HEK293 (cell line): ENCODE measurements around the gene MLLT10.

ENCODE experiments used
- CTCF ChIA-PET: fragments of 350-600 bp; formaldehyde crosslinking; extraction: SDS; loops from one replicate; lab custom pipeline; 2021; ENCODE audit warnings: antibody characterized with exemption; lab: Yijun Ruan, JAX
- POLR2A ChIA-PET: fragments of 300-600 bp; formaldehyde crosslinking; extraction: SDS; loops from one replicate; lab custom pipeline; 2020; ENCODE audit warnings: antibody characterized with exemption, inconsistent platforms; lab: Yijun Ruan, JAX
- H3K27ac ChIP-seq: fragments of 200-500 bp; sonication (Bioruptor generic); 2 replicates; pipeline ENCODE4 v1.5.1; 2014; ENCODE audit warnings: low read depth, low read length, control low read depth, inconsistent platforms; ENCODE audit errors: extremely low read depth
- H3K36me3 ChIP-seq, 2 experiments: fragments of 200-500 bp in 1 of 2; sonication (Bioruptor generic) in 1 of 2; 1 replicate in 1 of 2; 2 replicates in 1 of 2; pipeline ENCODE4 v1.5.1; 2014 to 2017; ENCODE audit warnings: inconsistent platforms in 2 of 2, low read length in 2 of 2; ENCODE audit not compliant: control insufficient read depth in 2 of 2, insufficient read depth in 1 of 2
- H3K4me1 ChIP-seq: fragments of 200-500 bp; sonication (Bioruptor generic); 2 replicates; pipeline ENCODE4 v1.5.1; 2014; ENCODE audit warnings: mild to moderate bottlenecking, low read length, inconsistent platforms; ENCODE audit not compliant: control insufficient read depth, insufficient read depth
- H3K4me3 ChIP-seq: 2 replicates; pipeline ENCODE4 v1.5.1; 2011; ENCODE audit warnings: low read depth, mild to moderate bottlenecking, control low read depth, low read length, moderate library complexity
- H3K9me3 ChIP-seq: fragments of 200-500 bp; sonication (Bioruptor generic); 2 replicates; pipeline ENCODE4 v1.5.1; 2014; ENCODE audit warnings: low read depth, low read length, inconsistent platforms; ENCODE audit not compliant: control insufficient read depth, insufficient read depth
- PRDM1 ChIP-seq: fragments of 450-650 bp; formaldehyde crosslinking; IDR thresholded peaks from 2 replicates; pipeline ENCODE4; 2016; ENCODE audit warnings: missing biosample characterization, missing genetic modification characterization
- RBAK ChIP-seq: fragments of 450-650 bp; formaldehyde crosslinking; IDR thresholded peaks from 2 replicates; pipeline ENCODE4 v1.5.1; 2016; ENCODE audit warnings: missing biosample characterization, missing genetic modification characterization
- YY1 ChIP-seq: fragments of 450-650 bp; formaldehyde crosslinking; IDR thresholded peaks from 2 replicates; pipeline ENCODE4 v1.5.1; 2018; ENCODE audit warnings: missing biosample characterization, missing genetic modification characterization
- ZFP69B ChIP-seq: fragments of 450-650 bp; formaldehyde crosslinking; IDR thresholded peaks from 2 replicates; pipeline ENCODE4 v1.5.1; 2016; ENCODE audit warnings: missing biosample characterization, missing genetic modification characterization
- ZNF169 ChIP-seq: fragments of 450-650 bp; formaldehyde crosslinking; IDR thresholded peaks from 2 replicates; pipeline ENCODE4 v1.5.1; 2016; ENCODE audit warnings: missing biosample characterization, missing genetic modification characterization
- ZNF174 ChIP-seq: fragments of 450-650 bp; formaldehyde crosslinking; IDR thresholded peaks from 2 replicates; pipeline ENCODE4 v1.5.0; 2017; ENCODE audit warnings: missing biosample characterization, mild to moderate bottlenecking, missing genetic modification characterization
- ZNF175 ChIP-seq: fragments of 450-650 bp; formaldehyde crosslinking; IDR thresholded peaks from 2 replicates; pipeline ENCODE4 v1.5.1; 2016; ENCODE audit warnings: missing biosample characterization, missing genetic modification characterization
- ZNF221 ChIP-seq: fragments of 450-650 bp; formaldehyde crosslinking; IDR thresholded peaks from 2 replicates; pipeline ENCODE4 v1.5.1; 2017; ENCODE audit warnings: missing biosample characterization, missing genetic modification characterization, borderline replicate concordance
- ZNF426 ChIP-seq: fragments of 450-650 bp; formaldehyde crosslinking; IDR thresholded peaks from 2 replicates; pipeline ENCODE4 v1.5.1; 2017; ENCODE audit warnings: missing biosample characterization, missing genetic modification characterization, mild to moderate bottlenecking, inconsistent platforms, moderate library complexity
- ZNF501 ChIP-seq: fragments of 450-650 bp; formaldehyde crosslinking; IDR thresholded peaks from 2 replicates; pipeline ENCODE4 v1.5.1; 2016; ENCODE audit warnings: missing biosample characterization, missing genetic modification characterization
- ZNF510 ChIP-seq: fragments of 450-650 bp; formaldehyde crosslinking; IDR thresholded peaks from 2 replicates; pipeline ENCODE4 v1.5.1; 2018; ENCODE audit warnings: mild to moderate bottlenecking, missing genetic modification characterization, missing biosample characterization; ENCODE audit not compliant: insufficient replicate concordance
- ZNF558 ChIP-seq: fragments of 450-650 bp; formaldehyde crosslinking; IDR thresholded peaks from 2 replicates; pipeline ENCODE4 v1.5.1; 2016; ENCODE audit warnings: missing biosample characterization, missing genetic modification characterization
- ZNF677 ChIP-seq: fragments of 450-650 bp; IDR thresholded peaks from 2 replicates; pipeline ENCODE4 v1.5.0; 2018; ENCODE audit warnings: missing biosample characterization, mild to moderate bottlenecking, missing genetic modification characterization, moderate library complexity
- ZSCAN16 ChIP-seq: fragments of 450-650 bp; formaldehyde crosslinking; IDR thresholded peaks from 2 replicates; pipeline ENCODE4 v1.5.1; 2016; ENCODE audit warnings: missing biosample characterization, missing genetic modification characterization
- TF ChIP-seq, protein P1 (sequence below): fragments of 450-650 bp; formaldehyde crosslinking; IDR thresholded peaks from 2 replicates; pipeline ENCODE4 v1.5.1; 2016; ENCODE audit warnings: missing biosample characterization, missing genetic modification characterization
- TF ChIP-seq, protein P2 (sequence below): fragments of 450-650 bp; formaldehyde crosslinking; optimal IDR thresholded peaks from 2 replicates; pipeline ENCODE3; 2016; ENCODE audit warnings: missing biosample characterization, mild to moderate bottlenecking, missing genetic modification characterization
- TF ChIP-seq, protein P3 (sequence below): sonication (generic); formaldehyde crosslinking; IDR thresholded peaks from 2 replicates; pipeline ENCODE4 v1.8.1; 2022; ENCODE audit warnings: mild to moderate bottlenecking, moderate library complexity, missing genetic modification reagents

MLLT10 gene

DNA sequence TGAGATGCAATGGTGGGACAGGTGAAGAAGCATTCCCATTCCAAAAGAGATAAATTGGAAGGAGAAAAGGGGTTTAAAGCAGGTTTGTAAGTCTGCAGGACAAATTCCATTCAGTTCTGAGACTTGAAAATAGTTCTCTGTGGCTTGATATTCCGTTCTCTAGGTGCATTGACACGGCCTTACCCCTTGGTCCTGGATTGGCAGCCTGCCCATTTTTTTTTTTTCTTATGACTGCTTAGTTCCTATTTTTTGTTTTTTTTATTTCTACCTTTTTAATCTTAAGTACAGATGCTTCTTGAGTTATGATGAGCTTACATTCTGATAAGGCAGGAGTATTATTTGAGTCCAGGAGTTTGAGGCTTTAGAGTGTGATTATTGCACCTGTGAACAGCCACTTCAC, 70.6 kb downstream of the MLLT10 start:
- Histone ChIP-seq H3K27ac (no peak overlapping the region), H3K36me3 (peaks cover 12 to 23% of the 10 kb centered on the region in 2 experiments; a peak in 2 of 3 replicates)
- TF ChIP-seq, protein P1, sequence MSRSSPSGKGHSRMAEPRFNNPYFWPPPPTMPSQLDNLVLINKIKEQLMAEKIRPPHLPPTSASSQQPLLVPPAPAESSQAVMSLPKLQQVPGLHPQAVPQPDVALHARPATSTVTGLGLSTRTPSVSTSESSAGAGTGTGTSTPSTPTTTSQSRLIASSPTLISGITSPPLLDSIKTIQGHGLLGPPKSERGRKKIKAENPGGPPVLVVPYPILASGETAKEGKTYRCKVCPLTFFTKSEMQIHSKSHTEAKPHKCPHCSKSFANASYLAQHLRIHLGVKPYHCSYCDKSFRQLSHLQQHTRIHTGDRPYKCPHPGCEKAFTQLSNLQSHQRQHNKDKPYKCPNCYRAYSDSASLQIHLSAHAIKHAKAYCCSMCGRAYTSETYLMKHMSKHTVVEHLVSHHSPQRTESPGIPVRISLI (tag by site-specific recombination), result no peak
- TF ChIP-seq ZNF175 (tag by site-specific recombination) (no peak), ZNF169 (tag by site-specific recombination) (no peak), ZNF501 (tag by site-specific recombination) (no peak), ZNF221 (tag by site-specific recombination) (no peak), RBAK (tag by site-specific recombination) (no peak), PRDM1 (tag by site-specific recombination) (no peak), ZSCAN16 (no peak)
- TF ChIP-seq, all 188 proteins: peak for 0
- no peaks in the 10 kb centered on the region for H3K9me3 ChIP-seq
- peaks cover 14% of the 10 kb centered on the region for H3K4me1 ChIP-seq
- ChIA-PET POLR2A (interaction anchor here (0.7 kb wide), 2 partner anchors 18 to 101 kb away, joined by 5 read pairs; no protein-coding TSS in a partner anchor), CTCF (interaction anchor here (0.6 to 0.8 kb wide), 2 partner anchors 67 to 325 kb away, joined by 3 read pairs; no protein-coding TSS in a partner anchor)
- no peak overlapping the region for H3K4me3 ChIP-seq

DNA sequence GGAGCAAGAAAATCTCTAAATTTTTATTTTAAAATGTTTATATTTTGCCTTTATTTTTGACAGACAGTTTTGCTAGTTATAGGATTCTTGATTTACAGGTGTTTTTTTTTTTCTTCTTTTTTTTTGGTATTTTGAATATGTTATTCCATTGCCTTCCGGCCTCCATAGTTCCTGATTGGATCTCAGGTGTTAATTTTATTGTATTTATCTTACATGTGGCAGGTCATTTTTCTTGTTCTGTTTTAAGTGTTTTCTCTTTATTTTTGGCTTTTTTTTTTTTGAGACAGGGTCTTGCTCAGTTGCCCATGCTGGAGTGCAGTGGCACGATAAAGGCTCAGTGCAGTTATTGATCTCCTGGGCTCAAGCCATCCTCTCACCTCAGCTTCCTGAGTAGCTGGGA, 73.9 kb downstream of the MLLT10 start:
- peaks cover 19 to 26% of the 10 kb centered on the region in 2 experiments; a peak in 2 of 3 replicates for H3K36me3 ChIP-seq
- ChIA-PET CTCF (interaction anchor here (0.6 kb wide), 1 partner anchor 205 kb away, joined by 5 read pairs; no protein-coding TSS in a partner anchor), POLR2A (no interaction called here)
- no peaks in the 10 kb centered on the region for H3K4me1 ChIP-seq
- no peak overlapping the region for H3K27ac ChIP-seq
- no peak for TF ChIP-seq ZNF174 (tag by site-specific recombination)
- TF ChIP-seq, protein P2, sequence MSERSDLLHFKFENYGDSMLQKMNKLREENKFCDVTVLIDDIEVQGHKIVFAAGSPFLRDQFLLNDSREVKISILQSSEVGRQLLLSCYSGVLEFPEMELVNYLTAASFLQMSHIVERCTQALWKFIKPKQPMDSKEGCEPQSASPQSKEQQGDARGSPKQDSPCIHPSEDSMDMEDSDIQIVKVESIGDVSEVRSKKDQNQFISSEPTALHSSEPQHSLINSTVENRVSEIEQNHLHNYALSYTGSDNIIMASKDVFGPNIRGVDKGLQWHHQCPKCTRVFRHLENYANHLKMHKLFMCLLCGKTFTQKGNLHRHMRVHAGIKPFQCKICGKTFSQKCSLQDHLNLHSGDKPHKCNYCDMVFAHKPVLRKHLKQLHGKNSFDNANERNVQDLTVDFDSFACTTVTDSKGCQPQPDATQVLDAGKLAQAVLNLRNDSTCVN (tag by site-specific recombination), result no peak
- TF ChIP-seq ZNF426 (tag by site-specific recombination), result no peak
- TF ChIP-seq ZNF558 (tag by site-specific recombination), result no peak
- no peak for TF ChIP-seq YY1
- TF ChIP-seq, protein P3, sequence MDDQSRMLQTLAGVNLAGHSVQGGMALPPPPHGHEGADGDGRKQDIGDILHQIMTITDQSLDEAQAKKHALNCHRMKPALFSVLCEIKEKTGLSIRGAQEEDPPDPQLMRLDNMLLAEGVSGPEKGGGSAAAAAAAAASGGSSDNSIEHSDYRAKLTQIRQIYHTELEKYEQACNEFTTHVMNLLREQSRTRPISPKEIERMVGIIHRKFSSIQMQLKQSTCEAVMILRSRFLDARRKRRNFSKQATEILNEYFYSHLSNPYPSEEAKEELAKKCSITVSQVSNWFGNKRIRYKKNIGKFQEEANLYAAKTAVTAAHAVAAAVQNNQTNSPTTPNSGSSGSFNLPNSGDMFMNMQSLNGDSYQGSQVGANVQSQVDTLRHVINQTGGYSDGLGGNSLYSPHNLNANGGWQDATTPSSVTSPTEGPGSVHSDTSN, result no peak
- no peak for TF ChIP-seq ZNF510 (tag by site-specific recombination)
- TF ChIP-seq ZNF677 (tag by site-specific recombination), result no peak
- no peaks in the 10 kb centered on the region for H3K9me3 ChIP-seq
- H3K4me3 ChIP-seq, result no peak overlapping the region

DNA sequence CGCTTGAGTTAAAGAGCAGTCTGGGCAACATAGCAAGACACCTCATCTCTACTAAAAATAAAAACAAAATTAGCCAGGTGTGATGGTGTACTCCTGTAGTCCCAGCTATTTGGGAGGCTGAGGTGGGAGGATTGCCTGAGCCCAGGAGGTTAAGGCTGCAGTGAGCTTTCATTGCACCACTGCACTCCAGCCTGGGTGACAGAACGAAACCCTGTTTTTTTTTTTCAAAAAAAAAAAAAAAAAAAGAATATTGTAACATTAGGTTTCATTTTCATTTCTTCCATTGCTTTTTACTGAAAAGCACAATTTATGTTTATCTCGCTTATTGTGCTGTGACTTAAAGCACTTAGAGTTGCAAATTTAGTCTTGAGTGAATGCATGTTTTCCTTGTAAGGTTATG, 80.0 kb downstream of the MLLT10 start:
- no peak overlapping the region for H3K4me3 ChIP-seq
- H3K4me1 ChIP-seq, result no peaks in the 10 kb centered on the region
- CTCF ChIA-PET, result interaction anchor here (0.6 kb wide), 1 partner anchor 91 kb away, joined by 3 read pairs; no protein-coding TSS in a partner anchor
- no peak overlapping the region for H3K27ac ChIP-seq
- POLR2A ChIA-PET, result no interaction called here
- no peaks in the 10 kb centered on the region for H3K9me3 ChIP-seq
- no peak for TF ChIP-seq ZFP69B (tag by site-specific recombination)
- TF ChIP-seq, protein P1 (tag by site-specific recombination), result peak; percentile 39; the same call in 1 of the 2 replicates
- H3K36me3 ChIP-seq, result peaks cover 10 to 11% of the 10 kb centered on the region in 2 experiments
